HG03354 (cell line): ENCODE results near the gene CHCHD3.

ENCODE experiments used
- ATAC-seq: cut with Tn5 transposase; IDR thresholded peaks from one replicate; pipeline ENCODE4 v1.9.1; 2021; ENCODE audit warnings: mild to moderate bottlenecking; ENCODE audit not compliant: unreplicated experiment, poor library complexity, severe bottlenecking

The CHCHD3 gene

DNA sequence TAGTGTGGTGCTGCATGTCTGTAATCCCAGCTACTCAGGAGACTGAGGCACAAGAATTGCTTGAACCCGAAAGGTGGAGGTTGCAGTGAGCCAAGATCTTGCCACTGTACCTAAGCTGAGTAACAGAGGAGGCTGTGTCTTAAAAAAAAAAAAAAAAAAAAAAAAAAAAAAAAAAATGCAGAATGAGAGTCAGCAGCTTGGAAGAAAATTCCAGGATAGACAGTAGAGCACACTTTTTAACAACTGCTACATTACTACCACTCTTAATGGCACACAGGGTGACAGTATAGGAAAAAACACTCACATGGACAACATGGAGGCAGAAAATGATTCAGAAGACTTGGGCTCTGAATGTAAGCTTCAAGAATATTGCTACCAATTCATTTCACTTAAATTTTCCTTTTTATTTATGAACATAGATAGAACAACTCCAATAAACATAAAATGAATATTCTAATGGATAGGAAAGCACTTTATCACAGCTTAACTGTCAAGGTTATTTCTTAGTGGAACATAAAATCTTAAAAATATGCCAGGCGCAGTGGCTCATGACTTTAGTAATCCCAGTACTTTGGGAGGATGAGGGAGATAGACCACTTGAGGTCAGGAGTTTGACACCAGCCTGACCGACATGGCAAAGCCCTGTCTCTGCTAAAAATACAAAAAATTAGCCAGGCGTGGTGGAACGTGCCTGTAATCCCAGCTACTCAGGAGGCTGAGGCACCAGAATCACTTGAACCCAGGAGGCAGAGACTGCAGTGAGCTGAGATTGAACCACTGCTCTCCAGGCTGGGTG is 31.5 kb downstream of the CHCHD3 start:
- ATAC-seq, result no peak

DNA sequence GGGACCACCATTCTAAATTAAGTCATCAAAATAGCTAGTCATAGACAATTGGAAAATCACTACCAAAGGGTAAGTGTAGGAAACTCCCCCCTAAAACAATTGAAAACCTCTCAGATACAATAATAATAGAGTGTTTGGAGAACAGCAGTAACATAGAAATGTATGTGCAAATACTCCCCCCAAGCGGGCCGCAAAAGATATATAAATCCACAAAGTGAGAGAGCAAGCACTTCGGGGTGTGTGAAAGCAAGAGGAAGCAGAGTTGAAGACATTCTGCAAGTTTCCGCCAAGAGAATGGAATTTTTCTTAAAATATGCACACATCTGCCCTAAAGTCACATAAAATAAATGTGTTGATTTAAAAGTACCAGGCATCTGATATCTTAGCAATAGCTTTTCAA is 33.3 kb downstream of the CHCHD3 start:
- ATAC-seq, result no peak

DNA sequence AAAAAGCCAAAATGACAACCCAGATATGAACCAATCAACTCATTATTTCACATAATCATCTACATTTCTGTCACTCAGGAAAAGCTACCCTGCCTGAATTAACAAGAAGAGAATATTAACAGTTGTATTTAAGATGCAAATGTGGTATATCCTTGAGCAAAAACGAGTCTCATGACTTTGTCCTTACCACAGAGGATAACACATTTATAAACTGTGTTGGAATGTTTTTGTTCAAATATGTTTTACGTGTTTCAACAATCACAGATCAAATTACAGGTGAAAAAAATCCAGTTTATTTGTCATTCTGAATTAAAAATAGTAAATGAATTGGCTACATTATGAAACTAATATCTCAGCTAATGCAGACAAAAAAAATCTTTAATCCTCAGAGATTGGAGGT is 34.6 kb downstream of the CHCHD3 start:
- ATAC-seq, result no peak

DNA sequence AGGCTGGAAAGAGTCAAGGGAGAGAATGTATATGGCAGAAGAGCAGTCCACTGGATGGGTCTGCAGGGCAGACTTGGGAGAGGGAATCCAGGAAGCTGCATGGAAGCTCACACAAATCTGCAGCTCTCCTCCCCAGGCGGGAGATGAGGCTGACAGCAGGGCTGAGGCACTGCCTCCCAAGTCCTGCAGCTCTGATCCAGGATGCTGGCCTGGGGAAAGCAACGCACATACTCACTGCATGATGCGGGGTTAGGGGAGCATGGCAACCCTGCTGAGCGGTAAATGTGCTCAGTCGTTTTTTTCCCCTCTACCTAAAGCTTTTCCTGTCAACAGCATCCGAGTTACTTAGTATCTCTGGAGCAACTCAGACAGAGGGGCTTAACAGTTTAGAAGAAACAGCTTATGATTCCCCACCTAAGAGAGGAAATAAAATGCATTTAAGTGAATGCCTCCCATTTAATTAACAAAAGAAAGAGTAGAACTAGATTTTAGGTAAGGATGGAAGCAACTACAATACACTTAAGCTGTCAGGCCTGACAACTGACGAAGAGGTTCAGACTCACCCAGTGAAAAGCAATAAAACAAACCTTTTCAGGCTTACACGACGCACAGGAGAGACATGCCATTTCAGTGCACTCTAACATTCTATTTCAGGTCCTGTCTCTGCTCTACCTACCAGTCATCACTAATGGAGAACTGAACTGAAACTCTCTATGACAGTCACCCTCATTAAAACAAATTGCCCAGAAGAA is 37.0 kb downstream of the CHCHD3 start:
- ATAC-seq, result no peak

DNA sequence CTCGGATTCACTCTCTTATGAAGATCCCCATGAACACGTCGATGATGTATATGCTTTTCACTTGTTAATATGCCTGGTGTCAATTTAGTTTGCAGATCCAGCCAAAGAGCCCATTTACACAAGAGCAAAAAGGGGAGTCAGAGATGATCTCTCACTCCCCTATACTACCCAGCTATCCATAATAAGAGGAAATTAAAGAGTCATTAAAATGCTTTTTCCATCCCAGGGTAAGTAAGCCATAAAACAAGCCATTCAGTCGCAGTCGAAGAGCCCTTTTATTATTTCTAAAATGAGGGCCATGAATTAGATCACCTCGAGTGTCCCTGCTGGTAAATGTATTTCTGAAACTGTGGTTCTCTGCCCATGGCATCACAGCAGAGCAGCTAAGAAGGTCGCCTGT is 41.2 kb downstream of the CHCHD3 start:
- no peak for ATAC-seq

DNA sequence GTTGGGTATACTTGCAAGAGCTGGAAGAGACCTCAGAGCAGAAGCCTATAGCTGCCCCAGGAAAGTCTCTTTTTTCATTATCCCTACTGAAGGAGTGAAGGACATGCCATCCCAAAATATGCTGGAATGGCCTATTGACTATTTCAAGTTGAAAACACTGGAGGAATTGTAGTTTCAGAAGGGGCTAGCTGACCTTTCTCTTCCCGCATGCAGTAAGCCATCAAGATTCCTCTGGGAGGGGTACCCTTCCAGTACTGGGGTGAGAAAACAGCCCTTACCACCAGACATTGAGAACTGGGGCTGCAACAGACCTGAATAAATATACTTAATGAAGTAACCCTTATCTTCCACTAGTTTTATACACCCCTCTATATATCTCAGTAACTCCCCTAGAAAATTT is 41.7 kb downstream of the CHCHD3 start:
- ATAC-seq, result no peak

DNA sequence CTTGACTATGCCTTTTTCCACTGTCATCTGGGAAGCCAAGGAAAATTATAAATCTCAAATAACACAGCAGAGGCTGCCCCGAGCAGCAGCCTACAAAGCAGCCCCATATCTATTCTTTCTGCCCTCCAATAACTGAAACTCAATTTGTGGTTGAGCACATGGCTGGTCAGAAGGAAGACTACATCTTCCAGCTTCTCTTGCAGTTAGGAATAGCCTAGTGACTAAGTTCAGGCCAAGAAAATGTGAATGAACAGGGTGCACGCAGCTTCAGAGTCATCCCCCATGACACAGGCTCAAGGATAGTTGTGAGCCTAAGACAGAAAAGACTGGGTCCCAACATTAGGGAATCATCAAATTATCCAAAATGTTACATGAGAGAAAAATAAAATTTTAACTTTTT is 42.3 kb downstream of the CHCHD3 start:
- ATAC-seq, result no peak

DNA sequence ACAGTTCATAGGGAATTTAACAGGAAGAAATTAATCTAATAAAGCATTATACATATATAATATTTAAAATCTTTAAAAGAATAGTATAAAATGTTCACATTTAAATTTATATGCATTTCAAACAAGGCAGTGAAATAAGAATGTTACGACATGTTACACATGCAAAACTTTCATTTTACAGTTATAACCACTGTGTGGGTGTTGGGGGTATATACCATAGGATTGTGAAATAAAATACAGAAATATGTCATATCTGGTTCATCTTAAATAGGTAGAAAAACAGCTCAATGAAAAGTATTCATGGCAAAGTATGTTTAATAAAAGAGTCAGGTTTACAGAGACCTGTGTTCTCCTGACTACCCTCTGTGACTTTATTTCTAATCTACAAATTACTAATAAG is 45.6 kb downstream of the CHCHD3 start:
- no peak for ATAC-seq

DNA sequence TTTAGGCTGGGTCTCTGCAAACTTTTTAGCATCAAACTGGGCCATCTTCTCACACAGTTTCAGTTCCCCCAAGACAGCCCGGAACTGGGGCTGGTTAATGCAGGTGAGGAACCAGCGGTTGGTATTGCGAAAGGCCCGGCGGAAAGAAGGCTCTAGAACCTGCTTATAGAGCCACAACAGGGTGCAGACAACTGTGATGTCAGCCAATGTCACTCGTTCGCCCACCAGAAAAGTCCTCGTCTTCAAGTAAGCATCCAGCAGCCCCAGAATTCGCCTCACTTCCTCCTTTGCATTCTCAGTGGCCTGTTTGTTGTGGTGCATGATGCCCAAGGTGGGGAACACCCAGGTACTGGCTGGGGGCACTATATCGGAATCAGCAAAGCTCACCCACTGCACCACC is 46.6 kb downstream of the CHCHD3 start:
- ATAC-seq, result peak; percentile 90

DNA sequence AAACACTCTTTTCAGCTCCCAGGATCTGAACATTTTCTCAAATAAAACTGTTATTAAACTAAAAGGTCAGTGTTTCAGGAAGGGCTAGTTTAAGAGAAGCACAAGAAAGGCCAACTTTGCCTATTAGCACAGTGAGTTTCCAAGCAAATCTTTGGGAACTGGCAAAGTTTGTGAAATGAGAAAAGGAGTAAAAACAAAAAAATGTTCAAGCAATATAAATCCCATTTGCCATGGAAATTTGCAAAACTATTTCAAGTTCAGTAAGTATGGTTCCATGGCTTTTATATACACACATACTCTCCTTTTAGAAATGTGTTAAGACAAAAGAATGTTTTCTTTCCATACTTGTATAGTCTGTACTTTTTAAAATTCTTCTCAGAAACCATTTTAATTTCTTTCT is 51.5 kb downstream of the CHCHD3 start:
- ATAC-seq, result no peak

DNA sequence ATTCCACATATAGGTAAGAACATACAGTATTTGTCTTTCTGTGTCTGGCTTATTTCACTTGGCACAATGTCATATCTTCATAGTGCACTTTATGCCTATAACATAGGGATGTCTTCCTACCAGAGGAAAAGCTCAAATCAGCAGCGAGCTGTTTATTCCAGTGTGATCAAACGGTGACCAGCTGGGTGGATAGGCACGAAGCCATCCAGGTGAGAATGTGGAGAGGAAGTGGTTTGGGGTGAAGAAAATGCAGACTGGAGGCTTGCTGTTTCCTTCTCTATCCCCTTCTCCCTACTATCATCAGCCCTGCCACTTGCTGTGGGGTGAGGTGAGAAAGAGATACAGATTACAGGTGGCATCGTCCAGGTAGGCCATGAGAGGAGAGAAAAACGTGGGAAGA is 52.4 kb downstream of the CHCHD3 start:
- no peak for ATAC-seq

DNA sequence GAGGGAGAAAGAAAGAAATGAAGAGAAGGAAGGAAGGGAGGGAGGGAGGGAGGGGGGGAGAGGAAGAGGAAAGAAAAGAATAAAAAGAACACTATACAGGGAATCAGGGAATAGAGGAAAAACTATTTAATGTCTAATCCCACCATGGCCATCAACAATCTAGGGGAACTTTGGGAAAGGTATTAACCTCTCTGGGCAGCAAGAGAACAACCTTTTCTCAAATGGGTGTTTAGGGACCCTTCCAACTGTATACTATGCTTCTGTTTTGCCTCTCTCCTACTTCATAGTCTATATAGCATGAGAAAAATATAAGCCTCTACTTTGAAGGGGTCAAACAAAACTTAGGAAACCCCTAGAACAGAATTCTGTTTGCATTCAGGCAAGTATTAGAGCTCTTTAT is 54.5 kb downstream of the CHCHD3 start:
- no peak for ATAC-seq

DNA sequence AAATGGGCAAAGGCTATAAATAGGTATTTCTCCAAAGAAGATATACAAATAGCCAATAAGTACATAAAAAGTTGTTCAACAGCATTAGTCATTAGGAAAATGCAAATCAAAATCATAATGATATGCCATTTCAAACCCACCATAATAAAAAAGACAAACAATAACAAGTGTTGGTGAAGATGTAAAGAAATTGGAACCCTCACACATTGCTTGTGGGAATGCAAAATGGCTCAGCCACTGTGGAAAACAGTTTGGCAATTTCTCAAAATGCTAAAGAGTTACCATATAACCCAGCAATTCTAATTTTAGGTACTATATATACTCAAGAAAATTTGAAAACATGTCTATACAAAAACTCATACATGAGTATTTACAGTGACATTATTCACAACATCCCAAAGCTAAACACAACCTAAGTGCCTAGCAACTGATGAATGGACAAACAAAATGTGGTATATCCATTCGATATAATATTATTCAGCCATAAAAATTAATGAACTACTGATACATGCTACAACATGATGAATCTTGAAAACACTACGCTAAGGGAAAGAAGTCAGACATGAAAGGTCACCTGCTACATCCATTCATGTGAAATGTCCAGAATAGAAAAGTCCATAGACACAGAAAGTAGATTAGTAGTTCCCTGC is 55.6 kb downstream of the CHCHD3 start:
- ATAC-seq, result no peak

DNA sequence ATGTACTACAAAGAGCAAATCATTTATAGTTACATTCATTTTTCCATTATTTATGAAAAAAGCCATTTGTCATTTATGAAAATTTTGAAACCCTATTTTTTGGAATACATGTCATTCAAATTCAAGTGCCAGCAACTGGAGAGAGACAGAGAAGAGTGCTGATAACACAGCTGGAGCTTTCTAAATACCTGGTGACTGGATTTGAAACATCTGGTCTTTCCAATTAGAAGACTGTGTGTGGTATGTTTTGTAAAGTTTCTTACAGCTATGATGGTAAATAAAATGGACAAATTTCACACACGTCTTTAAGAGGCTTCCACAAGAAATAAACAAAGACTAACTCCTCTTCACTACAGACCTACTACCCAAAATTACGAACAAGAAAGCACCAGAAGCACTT is 56.8 kb downstream of the CHCHD3 start:
- no peak for ATAC-seq

DNA sequence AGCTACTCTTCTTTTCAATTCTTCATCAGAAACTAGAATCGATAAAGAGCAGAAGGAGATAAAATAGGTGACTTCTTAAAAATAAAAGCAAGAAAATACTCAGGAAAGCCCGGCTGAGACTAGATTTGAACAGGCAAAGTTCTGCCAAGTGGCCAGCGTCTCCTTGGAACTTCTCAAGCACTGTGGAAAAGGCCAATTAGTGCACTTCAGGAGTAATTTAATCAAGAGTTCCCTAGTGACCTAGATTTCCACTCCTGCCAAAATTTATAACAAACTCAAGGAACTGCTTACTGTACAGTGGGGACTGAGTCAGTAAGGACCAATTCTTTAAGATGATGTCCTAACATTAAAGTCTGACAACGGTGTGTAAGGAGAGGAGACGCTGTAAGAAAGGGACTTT is 57.3 kb downstream of the CHCHD3 start:
- no peak for ATAC-seq

DNA sequence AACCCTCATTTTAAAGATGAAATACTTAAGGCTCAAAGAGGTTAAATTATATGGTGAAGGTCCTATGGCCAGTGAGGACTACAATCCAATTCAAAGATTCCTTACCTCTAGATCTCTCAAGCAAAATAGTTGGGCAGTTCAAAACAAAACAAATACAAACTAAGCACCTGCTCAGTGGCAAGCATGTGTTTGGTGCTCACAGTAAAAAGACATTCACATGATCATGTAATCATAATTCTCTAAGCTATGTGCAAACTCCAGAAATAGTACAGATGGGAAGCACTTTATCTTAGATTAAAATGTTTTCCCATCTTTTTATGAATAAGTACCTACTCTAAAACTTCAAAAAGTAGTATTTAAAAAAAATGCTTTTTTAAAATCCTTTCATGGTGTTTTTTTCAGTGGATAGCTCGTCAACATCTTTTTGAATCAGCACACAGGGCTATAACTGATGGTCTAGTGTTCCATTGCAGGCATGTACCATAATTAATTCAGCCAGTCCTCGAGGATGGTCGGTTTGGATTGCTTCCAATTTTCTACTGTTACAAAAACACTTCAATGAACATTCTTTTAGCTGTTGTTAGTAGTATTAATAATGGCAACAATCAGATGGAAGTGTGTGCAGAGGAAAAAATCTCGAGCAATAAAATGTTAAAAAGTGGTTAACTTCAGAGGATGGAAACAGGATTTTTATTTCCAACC is 58.4 kb downstream of the CHCHD3 start:
- ATAC-seq, result no peak

DNA sequence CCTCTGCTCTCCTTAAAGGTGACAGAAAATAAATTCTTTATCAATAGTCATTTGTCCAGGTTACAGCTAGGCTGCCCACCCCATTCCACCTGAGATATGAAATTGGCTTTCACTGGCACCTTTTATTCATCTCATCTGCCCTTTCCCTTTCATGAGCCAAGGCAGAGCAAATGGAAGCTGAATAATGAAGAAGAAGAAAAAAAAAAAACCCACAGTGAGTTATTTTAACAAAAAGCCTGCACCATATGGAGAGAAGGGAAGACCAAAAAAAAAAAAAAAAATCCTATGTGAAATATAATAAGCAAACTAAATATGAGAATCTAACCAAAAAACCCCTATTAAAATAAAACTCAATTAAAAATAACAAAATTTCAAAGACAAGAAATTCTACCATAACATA is 59.2 kb downstream of the CHCHD3 start:
- ATAC-seq, result no peak

DNA sequence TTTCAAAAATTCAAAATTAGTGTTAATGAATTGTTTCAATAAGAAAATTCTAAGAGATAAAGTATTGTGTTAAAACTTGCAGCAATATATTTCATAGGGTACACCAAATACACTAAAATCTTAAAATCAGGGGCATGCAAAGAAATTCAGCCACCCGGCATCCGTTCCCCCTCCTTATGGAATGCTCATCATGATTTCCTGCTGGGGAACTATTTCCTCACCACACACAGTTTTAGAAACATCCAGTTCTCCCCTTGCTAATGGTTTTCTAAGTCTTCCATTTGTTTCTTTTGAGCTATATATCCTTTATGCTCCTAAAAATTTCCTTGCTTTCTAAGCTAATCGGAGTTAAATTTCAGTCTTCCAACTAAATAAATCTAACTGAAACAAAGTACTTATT is 60.7 kb downstream of the CHCHD3 start:
- no peak for ATAC-seq

DNA sequence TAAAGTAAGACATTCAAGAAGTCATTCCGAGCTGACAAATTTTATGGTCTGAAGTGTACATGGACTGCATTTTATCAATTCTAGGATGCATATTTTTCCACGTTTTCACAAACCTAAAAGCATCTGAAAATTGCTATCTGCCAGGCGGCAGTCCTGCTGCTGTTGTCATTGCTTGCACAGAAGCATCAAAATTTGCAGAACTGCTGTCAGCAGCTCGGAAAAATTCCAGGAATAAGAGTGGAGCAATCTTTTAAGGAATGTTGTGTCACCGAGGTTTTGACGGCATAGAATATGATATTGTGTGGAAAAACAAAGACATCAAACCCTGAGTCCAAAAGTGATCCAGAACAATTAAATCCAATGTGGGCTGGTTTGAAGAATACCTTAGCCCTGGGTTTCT is 61.4 kb downstream of the CHCHD3 start:
- ATAC-seq, result no peak

DNA sequence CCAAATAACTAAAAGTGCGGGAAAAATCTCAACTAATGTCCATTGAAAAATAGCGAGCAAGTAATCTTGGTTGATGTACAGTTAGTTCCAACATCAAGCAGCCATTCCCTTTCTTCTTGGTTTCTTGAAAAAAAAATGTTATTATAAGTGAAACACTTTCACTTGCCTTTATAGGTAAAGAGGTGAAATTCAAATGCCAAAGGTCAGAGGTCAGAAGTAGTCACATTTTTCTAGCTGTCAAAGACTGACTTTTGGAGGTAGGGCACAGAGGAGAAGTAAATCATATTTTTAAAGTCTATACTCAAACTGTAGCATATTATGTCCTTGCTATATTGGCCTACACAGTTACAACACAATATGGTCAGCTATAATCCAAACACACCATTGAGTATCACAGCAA is 62.3 kb downstream of the CHCHD3 start:
- no peak for ATAC-seq
